Trophoblast cell (in vitro differentiated cells and primary cell): ENCODE data around the gene PGRMC2.

Source experiments
- DNase-seq, 2 donors: peaks; one replicate each; pipeline ENCODE4 v3.0.0-alpha.2; 2016
- H2AFZ ChIP-seq: 2 replicates; pipeline ENCODE4 v1.6.1; 2013; ENCODE audit warnings: low read length, moderate library complexity, mild to moderate bottlenecking; ENCODE audit not compliant: insufficient read depth, poor library complexity
- H2AK5ac ChIP-seq: 2 replicates; pipeline ENCODE4 v1.6.1; 2013; ENCODE audit warnings: mild to moderate bottlenecking, low read length
- H2BK120ac ChIP-seq: 2 replicates; pipeline ENCODE4 v1.6.1; 2013; ENCODE audit warnings: low read length, mild to moderate bottlenecking, moderate library complexity; ENCODE audit not compliant: insufficient read depth, poor library complexity
- H2BK12ac ChIP-seq: 2 replicates; pipeline ENCODE4 v1.6.1; 2013; ENCODE audit warnings: mild to moderate bottlenecking, low read length, moderate library complexity
- H2BK5ac ChIP-seq: 2 replicates; pipeline ENCODE4 v1.6.1; 2013; ENCODE audit warnings: low read length, low read depth, moderate library complexity, mild to moderate bottlenecking; ENCODE audit not compliant: poor library complexity
- H3K14ac ChIP-seq: 2 replicates; pipeline ENCODE4 v1.6.1; 2013; ENCODE audit warnings: mild to moderate bottlenecking, low read length
- H3K18ac ChIP-seq: 2 replicates; pipeline ENCODE4 v1.6.1; 2013; ENCODE audit warnings: mild to moderate bottlenecking, low read length
- H3K23ac ChIP-seq: 2 replicates; pipeline ENCODE4 v1.6.1; 2013; ENCODE audit warnings: low read length
- H3K27ac ChIP-seq: 2 replicates; pipeline ENCODE4 v1.5.1; 2013; ENCODE audit warnings: low read depth, mild to moderate bottlenecking, inconsistent platforms, low read length, moderate library complexity
- H3K27me3 ChIP-seq: 2 replicates; pipeline ENCODE4 v1.6.1; 2013; ENCODE audit warnings: inconsistent platforms, mild to moderate bottlenecking, low read length, moderate library complexity; ENCODE audit not compliant: insufficient read depth
- H3K36me3 ChIP-seq, 2 experiments: 1 replicate in 1 of 2; 2 replicates in 1 of 2; pipeline ENCODE4 v1.6.1; 2013; ENCODE audit warnings: low read length in 2 of 2, mild to moderate bottlenecking in 2 of 2, moderate library complexity in 1 of 2; ENCODE audit not compliant: insufficient read depth in 2 of 2, control insufficient read depth in 1 of 2
- H3K4ac ChIP-seq: 2 replicates; pipeline ENCODE4 v1.6.1; 2013; ENCODE audit warnings: low read depth, mild to moderate bottlenecking, low read length, moderate library complexity
- H3K4me1 ChIP-seq, 2 experiments: 1 replicate in 1 of 2; 2 replicates in 1 of 2; pipeline ENCODE4 v1.6.1; 2013; ENCODE audit warnings: low read length in 2 of 2, mild to moderate bottlenecking in 2 of 2, moderate library complexity in 1 of 2; ENCODE audit not compliant: insufficient read depth in 2 of 2, control insufficient read depth in 1 of 2
- H3K4me2 ChIP-seq: 2 replicates; pipeline ENCODE4 v1.6.1; 2013; ENCODE audit warnings: inconsistent platforms, mild to moderate bottlenecking, low read length, moderate library complexity
- H3K4me3 ChIP-seq: 2 replicates; pipeline ENCODE4 v1.5.1; 2013; ENCODE audit warnings: mild to moderate bottlenecking, low read depth, low read length, inconsistent platforms
- H3K79me1 ChIP-seq: one replicate; pipeline ENCODE4 v1.6.1; 2013; ENCODE audit warnings: low read length
- H3K79me2 ChIP-seq: 2 replicates; pipeline ENCODE4 v1.6.1; 2013; ENCODE audit warnings: low read length, mild to moderate bottlenecking; ENCODE audit not compliant: control insufficient read depth, insufficient read depth, poor library complexity
- H3K9ac ChIP-seq: 2 replicates; pipeline ENCODE4 v1.6.1; 2013; ENCODE audit warnings: mild to moderate bottlenecking, low read length
- H3K9me3 ChIP-seq: 2 replicates; pipeline ENCODE4 v1.6.1; 2013; ENCODE audit warnings: low read depth, mild to moderate bottlenecking, control low read depth, inconsistent platforms, low read length; ENCODE audit not compliant: insufficient read depth
- H4K12ac ChIP-seq: 2 replicates; pipeline ENCODE4 v1.6.1; 2013; ENCODE audit warnings: low read depth, mild to moderate bottlenecking, low read length, moderate library complexity
- H4K8ac ChIP-seq: 2 replicates; pipeline ENCODE4 v1.6.1; 2013; ENCODE audit warnings: low read depth, mild to moderate bottlenecking, low read length, moderate library complexity
- H4K91ac ChIP-seq: one replicate; pipeline ENCODE4 v1.6.1; 2013; ENCODE audit warnings: low read depth, mild to moderate bottlenecking, low read length, moderate library complexity
- WGBS: extraction: QIAGEN DNeasy Blood & Tissue Kit; methylation state at CpG from one replicate; pipeline ENCODE4 v1.1.7; 2013; ENCODE audit warnings: missing lambda C conversion rate; ENCODE audit not compliant: insufficient read length, insufficient coverage; ENCODE audit errors: extremely low coverage; 5-methylcytosine and 5-hydroxymethylcytosine counted together

The PGRMC2 gene

DNA sequence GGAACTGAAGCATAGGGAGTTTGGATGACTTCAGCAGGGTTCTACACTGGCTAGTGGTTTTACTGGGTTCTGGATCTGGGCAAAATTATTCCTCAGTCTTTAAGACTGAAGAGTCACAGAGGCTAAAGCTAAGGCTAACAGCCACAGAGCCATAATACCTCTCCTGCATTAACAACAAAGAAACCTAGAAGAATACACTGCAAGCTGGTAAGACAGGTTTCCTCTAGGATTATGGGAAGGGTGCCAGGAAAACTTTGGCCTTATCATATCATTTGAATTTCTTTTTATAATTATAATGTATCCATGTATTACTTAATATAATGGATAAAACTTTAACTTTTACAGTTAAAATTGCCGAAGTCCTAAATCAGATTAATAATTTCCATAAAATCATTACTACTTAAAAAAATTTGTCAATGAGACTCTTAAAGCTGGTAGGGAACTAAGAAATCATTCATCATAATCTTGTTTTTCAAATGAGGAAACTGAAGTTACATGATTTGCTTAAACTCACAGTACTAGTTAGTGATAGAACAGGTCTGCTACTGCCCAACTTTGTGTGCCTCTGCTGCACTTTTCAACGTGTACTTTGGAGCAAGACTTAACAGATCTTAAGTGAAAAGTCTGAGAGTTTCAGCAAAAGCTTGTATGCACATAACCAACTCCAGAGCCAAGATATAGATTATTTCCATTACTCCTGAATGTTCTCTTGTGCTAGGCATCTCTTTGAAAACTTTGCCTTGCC is 24.2 kb upstream of the PGRMC2 start:
- H3K79me2 ChIP-seq = no peaks in the 10 kb centered on the region
- no peak for DNase-seq
- no peak overlapping the region for H3K18ac ChIP-seq
- H3K9me3 ChIP-seq = no peaks in the 10 kb centered on the region
- no peak overlapping the region for H3K4me3 ChIP-seq
- no peak overlapping the region for H3K4ac ChIP-seq
- H3K4me1 ChIP-seq = peaks cover 6% of the 10 kb centered on the region in 2 experiments
- WGBS = no CpG with 5 or more reads among the region's 2 CpGs
- H3K36me3 ChIP-seq = no peaks in the 10 kb centered on the region
- H4K8ac ChIP-seq = no peak overlapping the region
- H4K12ac ChIP-seq = no peak overlapping the region
- H2BK12ac ChIP-seq = no peak overlapping the region
- no peak overlapping the region for H2BK5ac ChIP-seq
- no peak overlapping the region for H2AK5ac ChIP-seq
- H4K91ac ChIP-seq = no peak overlapping the region
- H2BK120ac ChIP-seq = no peak overlapping the region
- H3K4me2 ChIP-seq = no peak overlapping the region
- H3K27me3 ChIP-seq = no peaks in the 10 kb centered on the region
- H3K9ac ChIP-seq = no peak overlapping the region
- no peak overlapping the region for H3K27ac ChIP-seq
- H3K23ac ChIP-seq = no peak overlapping the region
- H2AFZ ChIP-seq = no peak overlapping the region
- no peak overlapping the region for H3K14ac ChIP-seq
- H3K79me1 ChIP-seq = peaks cover 4% of the 10 kb centered on the region

DNA sequence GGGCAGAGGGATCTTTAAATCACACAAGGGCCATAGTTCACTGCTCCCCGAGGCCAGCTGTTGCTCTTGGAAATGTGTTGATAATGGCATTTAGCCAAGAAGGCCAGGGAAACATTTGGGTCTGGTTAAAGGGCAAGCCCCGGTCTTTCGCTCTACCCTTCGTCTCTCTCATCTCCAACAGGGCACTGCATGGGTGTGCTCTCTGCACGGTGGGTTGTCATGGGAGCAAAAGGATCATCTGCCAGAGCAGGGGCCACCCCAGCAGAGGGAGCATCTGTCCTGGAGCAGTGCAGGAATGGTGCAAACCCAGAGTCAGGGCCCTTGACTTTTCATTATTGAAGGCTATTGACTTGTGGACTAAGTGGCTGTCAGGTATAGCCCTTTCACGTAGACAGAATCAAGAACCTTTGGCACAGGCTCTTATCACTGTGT is 22.7 kb upstream of the PGRMC2 start:
- Histone ChIP-seq H3K18ac (no peak overlapping the region), H3K4me1 (peaks cover 6% of the 10 kb centered on the region in 2 experiments)
- no CpG with 5 or more reads among the region's 6 CpGs for WGBS

DNA sequence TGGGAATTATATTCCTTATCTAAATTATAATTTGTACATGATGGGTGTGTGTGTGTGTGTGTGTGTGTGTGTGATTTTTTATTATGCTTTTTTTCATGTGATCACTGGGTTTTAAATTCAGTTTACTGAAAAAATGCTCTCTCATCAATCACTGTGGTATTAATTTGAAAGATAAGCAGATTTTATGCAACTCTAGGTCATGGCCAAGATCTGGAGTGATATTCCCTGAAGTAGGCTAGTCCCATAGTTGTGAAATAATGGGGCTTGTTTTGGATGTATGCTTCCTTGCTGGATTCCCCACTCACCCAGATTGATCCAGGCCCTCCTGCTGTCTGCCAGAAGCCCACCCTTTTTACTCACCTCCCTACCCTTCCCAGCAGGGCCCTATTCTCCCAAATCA is 22.0 kb upstream of the PGRMC2 start:
- Histone ChIP-seq H3K79me2 (no peaks in the 10 kb centered on the region), H3K14ac (no peak overlapping the region), H4K91ac (peak overlapping the region; percentile 33), H3K9ac (no peak overlapping the region), H3K27me3 (no peaks in the 10 kb centered on the region), H3K4me1 (peaks cover 5 to 6% of the 10 kb centered on the region in 2 experiments), H3K4ac (no peak overlapping the region), H4K12ac (no peak overlapping the region), H2BK12ac (no peak overlapping the region), H3K79me1 (peaks cover 3% of the 10 kb centered on the region), H3K27ac (no peak overlapping the region), H3K4me2 (no peak overlapping the region), H2BK5ac (no peak overlapping the region), H3K36me3 (no peaks in the 10 kb centered on the region), H3K4me3 (no peak overlapping the region), H3K9me3 (no peaks in the 10 kb centered on the region), H3K23ac (no peak overlapping the region), H2AFZ (no peak overlapping the region), H2BK120ac (no peak overlapping the region), H3K18ac (no peak overlapping the region), H2AK5ac (no peak overlapping the region), H4K8ac (no peak overlapping the region)
- no peak for DNase-seq

More for the DNA sequence above, 22.7 kb upstream of the PGRMC2 start:
- Histone ChIP-seq H3K27ac (no peak overlapping the region), H2BK120ac (peak overlapping the region; percentile 53), H3K79me1 (peaks cover 5% of the 10 kb centered on the region), H3K4ac (no peak overlapping the region), H4K91ac (no peak overlapping the region), H3K4me2 (no peak overlapping the region), H3K9me3 (no peaks in the 10 kb centered on the region), H3K14ac (no peak overlapping the region), H3K4me3 (no peak overlapping the region), H2AFZ (no peak overlapping the region), H3K9ac (no peak overlapping the region), H3K27me3 (no peaks in the 10 kb centered on the region), H3K79me2 (no peaks in the 10 kb centered on the region), H4K8ac (no peak overlapping the region), H2BK5ac (no peak overlapping the region), H2AK5ac (peak overlapping the region; percentile 35), H3K36me3 (no peaks in the 10 kb centered on the region), H2BK12ac (peak overlapping the region; percentile 32), H3K23ac (no peak overlapping the region), H4K12ac (no peak overlapping the region)
- no peak for DNase-seq

DNA sequence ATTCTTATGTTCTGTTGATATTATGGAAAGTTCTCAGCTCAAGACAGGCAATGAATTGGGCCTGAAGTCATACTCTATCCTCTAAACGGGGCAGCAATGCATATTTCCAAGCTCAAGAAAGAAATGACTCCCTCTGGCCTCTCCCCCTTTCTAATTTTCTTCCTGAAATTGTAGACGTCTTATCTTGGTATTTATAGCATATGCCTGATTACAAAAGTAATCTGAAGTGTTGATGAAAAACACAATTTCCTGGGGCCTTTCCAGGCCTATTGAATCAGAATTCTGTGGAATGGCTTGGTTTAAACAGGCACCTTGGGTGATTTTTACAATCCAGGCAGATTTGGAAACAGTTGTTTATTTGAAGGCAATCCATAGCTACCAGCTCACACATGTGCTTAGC is 21.4 kb upstream of the PGRMC2 start:
- Histone ChIP-seq H2BK120ac (no peak overlapping the region), H4K12ac (no peak overlapping the region), H3K23ac (no peak overlapping the region), H2BK12ac (no peak overlapping the region), H3K4ac (no peak overlapping the region), H3K9me3 (no peaks in the 10 kb centered on the region), H2AK5ac (no peak overlapping the region), H3K27ac (no peak overlapping the region), H3K9ac (no peak overlapping the region), H3K4me1 (peaks cover 5 to 6% of the 10 kb centered on the region in 2 experiments), H4K91ac (no peak overlapping the region), H3K79me1 (peaks cover 3% of the 10 kb centered on the region), H3K27me3 (no peaks in the 10 kb centered on the region), H3K4me3 (no peak overlapping the region), H3K18ac (no peak overlapping the region), H3K4me2 (no peak overlapping the region), H2AFZ (no peak overlapping the region), H4K8ac (no peak overlapping the region), H2BK5ac (no peak overlapping the region), H3K36me3 (no peaks in the 10 kb centered on the region), H3K79me2 (no peaks in the 10 kb centered on the region), H3K14ac (no peak overlapping the region)
- DNase-seq = no peak
- no CpG with 5 or more reads among the region's 2 CpGs for WGBS
